SH-SY5Y (cell line): ENCODE measurements around the gene C11orf71.

Experiments
- GATA2 ChIP-seq: IDR thresholded peaks from 2 replicates; pipeline ENCODE4 v1.6.1; 2011; ENCODE audit warnings: mild to moderate bottlenecking, low read depth, low read length
- GATA3 ChIP-seq: IDR thresholded peaks from 2 replicates; pipeline ENCODE4 v1.6.1; 2011; ENCODE audit warnings: low read depth, mild to moderate bottlenecking, low read length, moderate library complexity

DNA sequence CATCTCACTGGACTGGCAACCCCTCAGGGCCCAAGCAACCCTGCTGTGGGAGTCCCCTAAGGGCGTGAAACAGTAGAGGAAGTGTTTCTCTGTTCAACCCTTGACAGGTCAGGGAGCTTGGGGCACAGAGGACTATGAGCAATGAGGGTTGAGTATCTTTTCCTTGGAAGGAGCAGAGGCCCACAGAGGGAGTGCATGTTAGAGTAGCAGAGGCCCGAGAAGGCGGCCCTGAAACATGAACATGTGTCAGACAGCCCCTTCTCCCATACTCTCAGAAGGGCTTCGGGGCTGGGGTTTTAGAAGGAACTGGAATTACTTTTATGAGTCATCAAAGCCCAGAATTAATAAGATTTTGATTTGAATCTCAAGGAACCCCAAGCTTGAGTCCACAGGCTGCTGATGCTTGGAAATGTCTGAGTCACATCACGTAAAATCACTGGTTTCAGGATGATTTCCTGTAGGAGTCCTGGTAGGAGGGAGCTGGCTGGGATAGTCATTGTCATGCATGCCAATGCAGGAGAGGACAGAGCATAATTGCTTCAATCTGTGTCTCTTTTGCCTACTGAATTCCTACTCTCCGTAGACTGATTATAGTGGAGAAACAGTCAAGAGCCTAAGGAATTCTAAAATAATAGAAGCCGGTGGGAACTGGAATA is 22.6 kb downstream of the C11orf71 start:
- no peak for TF ChIP-seq GATA2
- no peak for TF ChIP-seq GATA3
